IPS DF 4.7 (cell line): ENCODE data around the gene ITGA2B.
"Not testable (repeated sequence)": the region's sequence is repeated elsewhere in the genome, so short reads cannot be mapped to it uniquely, and the experiment has no call there.

Source experiments
- DNase-seq: peaks from one replicate; pipeline ENCODE4 v3.0.0-alpha.2; 2013; ENCODE audit warnings: low spot score; ENCODE audit errors: extremely low read depth

The ITGA2B gene

DNA sequence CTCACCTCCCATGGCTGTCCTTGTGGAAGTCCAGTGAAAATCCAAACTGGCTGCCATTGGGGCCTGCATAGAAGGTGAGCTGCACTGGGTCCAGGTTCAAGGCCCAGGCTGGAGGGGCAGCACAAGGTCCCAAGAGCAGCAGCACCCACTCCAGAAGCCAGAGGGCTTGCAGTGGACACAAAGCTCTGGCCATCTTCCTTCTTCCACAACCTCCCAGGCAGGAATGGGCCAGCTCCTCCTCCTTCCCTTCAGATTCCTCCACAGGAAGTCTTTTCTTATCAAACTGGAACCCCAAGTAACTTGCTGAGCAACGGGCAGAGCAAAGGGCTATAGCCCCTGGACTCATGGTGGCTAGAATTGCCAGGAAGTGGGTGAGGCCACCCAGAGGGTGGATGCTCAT lies at the start of gene ITGA2B:
ITGA2B (minus strand) TSS at position 369 of the 400 bp plus-strand sequence; CDS start at position 193, 176 bp downstream.
- DNase-seq = no peak

DNA sequence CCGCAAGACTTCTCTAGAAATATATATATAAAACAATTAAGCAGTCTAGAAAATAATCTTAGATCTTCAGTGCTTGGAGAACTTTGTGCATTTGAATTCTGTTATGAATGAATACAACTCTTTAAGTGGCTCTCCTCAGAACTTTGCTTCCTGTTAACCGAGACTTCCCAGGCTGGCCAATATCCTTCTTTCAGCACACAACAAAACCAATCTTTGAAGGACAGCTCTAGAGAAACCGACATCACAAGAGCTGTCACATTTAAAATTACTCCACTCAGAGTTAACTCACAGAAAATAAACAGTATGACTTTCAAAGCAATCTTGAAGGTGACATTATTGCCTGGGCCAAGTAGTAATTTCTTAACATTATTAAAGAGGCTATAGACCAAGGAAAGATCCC lies 49.7 kb upstream of the ITGA2B start:
- DNase-seq = no peak

DNA sequence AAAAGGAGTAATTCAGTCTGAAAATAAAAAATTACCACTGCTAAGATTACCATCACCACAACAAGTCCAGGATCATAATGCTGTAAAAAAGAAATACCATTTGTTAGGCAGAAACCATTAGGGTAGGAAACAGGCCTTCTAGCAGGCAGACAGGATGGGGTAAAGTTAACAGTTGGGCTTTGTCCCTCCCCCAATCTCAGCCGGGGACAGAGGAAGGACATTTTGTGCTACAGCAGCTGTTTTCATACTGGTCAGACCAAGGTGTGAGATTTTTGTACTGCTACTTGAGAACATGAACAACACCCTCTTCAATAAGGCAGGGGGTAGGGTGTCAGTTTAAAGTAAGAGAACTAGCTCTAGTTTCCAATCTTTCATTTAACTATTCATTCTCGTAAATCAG lies 49.2 kb upstream of the ITGA2B start:
- DNase-seq = no peak

DNA sequence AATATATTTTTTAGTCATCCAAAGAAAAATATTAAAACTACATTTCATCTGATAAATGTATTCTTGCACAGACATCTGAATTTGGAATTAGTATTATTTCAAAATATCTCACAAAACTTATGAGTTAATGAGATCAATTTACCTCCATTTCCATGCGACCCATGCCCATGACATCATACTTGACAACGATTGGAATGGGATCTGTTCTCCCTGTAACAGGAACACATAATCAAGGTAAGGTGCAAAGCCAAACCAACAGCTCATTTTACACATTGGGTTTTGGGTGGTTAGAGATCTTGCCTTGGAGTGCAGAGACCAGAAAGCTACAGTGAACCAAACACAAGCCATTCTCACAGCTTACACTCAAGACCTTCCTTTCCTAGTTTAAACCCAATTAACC lies 46.9 kb upstream of the ITGA2B start:
- DNase-seq = no peak

DNA sequence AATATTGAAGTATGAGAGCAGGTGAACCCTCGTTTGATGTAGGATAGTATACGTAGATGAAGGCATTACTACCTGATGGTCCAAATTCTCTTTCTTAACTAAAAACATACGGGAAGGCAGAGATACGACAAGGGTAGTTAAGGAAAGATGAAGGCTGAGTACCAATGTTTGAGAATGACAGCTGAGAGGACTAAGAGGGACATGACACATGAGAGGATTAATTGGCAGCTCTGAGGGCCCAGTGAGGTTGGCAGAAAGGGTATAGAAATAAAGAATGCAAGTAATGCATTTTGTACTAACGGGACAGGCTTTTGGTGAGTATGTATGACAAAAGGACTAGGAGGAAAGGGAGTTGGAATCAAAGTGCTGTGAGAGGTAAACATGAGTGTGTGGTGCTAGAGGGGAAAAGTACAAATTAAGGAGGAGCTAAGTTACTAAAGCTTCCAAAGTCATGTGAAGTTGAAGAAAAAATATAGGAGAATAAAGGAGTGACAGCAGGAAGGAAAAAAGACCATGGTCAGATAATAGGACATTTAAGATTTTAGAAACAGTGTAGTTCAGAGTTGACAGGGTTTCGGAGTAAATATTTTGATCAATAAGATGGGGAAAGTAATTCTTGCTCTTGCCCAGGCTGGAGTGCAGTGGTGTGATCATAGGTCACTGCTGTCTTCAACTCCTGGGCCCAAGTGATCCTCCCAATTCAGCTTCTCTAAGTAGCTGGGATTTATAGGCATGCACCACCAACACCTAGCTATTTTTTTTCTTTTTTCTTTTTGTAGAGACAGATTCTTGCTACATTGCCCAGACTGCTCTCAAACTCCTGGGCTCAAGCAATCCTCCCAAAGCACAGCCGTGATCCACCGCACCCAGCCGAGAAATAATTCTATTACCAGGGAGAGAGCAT lies 43.1 kb upstream of the ITGA2B start:
- no peak for DNase-seq

DNA sequence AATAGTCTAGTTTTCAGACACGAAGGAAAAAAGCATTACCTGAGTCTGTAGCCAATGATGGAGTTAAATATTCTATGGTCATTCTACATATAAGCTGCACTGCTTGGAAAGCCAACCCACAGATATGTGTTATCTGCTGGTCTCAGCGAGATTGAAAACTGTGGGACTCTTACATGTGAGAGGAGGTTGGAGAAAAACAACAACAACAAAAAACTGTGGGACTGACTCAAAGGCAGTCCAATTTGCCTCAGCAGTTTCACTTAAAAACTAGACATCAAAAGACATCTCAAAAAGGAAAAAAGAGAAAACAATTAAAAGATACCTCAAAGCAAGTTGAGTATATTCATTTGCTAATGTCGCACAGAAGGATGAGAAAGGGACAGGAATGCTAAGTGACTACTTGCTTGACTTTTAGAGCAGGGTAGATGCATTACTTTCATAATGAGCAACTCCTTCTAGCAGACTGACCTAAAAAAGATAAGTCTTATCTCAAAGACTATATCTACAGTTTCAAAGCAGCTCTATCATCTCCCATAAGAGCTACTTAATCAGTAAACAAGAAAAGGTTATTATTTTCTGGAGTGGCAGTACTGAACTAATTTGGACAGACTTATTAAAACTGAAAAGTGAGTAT lies 35.5 kb upstream of the ITGA2B start:
- DNase-seq = no peak

DNA sequence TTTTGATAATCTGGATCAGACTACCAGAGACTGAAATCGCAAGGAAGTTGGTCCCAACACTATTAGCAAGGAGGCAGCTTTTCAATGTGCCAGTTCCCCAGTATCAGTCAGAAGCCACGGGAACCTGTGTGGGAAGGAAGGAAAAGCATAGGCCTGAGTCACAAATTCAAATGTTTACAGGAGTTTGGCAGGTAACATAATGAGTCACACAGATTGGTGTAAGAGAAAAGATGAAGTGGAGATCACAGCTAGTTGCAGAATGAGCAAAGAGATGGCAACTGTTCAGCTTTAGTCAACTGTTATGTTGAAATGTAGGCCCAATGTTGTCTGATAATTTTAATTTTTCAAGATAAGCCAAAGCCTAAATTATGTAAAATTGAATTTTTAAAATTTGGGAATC lies 28.1 kb upstream of the ITGA2B start:
- DNase-seq = no peak

DNA sequence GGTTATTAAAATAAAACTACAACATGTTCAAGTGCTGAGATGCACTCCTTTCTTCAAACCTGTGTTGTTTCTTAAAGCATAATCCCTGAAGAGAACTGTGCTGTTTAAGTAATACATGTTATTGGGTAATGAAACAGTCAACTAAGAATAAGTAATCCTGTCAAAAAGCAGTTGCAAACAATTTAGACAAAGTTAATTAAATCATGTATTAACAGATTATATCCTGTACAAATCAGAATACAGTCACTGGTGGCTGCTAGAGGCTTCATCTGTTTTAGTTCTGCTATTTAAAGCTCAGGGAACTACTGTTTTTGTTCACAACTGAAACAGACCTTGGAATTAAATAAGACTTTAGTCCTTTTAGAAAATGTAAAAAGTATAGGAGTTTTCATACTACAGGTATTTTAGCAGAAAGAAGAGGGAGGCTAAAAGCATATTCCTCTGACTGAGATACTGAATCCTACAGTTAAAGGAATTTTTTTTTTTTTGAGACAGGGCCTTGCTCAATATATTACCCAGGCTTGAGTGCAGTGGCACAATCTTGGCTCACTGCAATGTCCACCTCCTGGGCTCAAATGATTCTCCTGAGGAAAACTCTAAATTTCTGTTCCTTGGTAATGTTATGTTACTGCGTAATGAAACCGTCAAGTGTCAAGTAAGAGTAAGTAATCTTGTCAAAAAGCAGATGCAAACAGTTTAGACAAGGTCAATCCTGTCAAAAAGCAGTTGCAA lies 27.3 kb upstream of the ITGA2B start:
- no peak for DNase-seq

DNA sequence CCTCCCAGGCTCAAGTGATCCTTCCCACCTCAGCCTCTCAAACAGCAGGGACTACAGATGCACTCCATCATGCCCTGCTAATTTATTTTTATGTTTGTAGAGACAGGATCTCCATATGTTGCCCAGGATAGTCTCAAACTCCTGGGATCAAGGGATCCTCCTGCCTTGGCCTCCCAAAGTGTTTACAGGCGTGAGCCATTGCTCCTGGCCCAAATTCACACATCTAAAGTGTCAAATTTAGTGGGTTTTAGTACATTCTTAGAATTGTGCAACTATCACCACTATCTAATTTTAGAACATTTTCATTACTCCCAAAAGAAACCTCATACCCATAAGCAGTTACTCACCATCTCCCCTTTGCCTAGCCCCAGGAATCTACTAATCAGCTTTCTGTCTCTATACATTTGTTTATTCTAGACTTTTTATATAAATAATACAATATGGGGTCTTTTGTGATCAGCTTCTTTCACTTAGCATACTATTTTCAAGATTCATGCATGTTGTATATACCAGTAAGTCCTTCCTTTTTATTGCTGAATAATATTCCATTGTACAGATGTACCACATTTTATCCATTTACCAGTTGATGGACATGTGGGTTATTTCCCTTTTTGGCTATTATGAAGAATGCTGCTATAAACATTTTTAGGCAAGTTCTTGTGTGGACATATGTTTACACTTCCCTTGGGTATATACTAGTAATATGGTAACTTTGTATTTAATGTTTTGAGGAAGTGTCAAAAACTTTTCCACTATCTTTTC lies 25.1 kb upstream of the ITGA2B start:
- DNase-seq = no peak

DNA sequence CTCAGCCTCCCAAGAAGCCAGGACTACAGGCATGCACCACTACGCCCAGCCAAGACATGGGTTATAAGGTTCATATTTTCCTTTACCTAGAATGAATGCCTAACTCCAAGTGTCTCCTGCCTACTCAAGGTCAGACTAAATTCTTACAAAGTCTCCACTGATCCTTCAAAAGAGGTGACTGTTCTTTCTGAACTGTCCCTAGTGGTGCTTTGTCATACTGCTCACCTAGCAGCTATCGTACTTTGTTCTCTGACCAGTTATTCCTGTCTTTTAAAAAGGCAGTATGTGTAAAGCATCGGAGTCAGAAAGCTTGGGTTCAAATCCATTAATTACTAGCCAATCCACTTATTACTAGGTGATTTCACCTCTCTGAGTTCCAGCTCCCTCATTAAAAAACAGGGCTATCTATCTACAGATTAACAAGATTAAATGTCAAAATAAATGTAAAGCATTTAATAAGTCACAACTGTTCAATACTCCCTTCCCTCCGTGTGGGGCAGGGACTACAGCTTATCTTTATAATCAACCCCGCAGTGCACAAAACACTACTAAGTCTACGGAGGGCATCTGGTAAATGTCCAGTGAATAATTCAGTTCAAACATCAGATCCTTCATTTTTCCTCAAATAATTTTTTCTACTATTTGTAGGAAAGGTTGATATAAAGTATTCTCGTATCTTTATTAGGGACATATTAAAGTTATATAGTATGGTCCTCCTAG lies 20.0 kb upstream of the ITGA2B start:
- no peak for DNase-seq

DNA sequence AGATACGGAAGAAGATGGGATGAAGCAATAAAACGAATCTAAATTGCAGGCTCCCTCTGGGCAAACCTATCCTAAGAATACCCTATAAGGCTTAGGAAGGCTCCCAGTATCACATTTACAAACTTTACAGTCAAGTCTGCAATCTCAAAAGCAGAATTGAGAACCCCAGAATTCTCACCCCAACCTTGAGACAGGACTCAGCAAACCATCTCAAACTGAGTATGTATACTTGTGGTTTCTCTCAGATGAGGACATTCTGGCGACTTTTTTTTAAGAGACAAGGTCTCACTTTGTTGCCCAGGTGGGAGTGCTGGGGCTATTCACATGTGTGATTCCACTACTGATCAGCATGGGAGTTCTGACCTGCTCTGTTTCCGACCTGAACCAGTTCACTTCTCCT lies 19.3 kb upstream of the ITGA2B start:
- DNase-seq = no peak

DNA sequence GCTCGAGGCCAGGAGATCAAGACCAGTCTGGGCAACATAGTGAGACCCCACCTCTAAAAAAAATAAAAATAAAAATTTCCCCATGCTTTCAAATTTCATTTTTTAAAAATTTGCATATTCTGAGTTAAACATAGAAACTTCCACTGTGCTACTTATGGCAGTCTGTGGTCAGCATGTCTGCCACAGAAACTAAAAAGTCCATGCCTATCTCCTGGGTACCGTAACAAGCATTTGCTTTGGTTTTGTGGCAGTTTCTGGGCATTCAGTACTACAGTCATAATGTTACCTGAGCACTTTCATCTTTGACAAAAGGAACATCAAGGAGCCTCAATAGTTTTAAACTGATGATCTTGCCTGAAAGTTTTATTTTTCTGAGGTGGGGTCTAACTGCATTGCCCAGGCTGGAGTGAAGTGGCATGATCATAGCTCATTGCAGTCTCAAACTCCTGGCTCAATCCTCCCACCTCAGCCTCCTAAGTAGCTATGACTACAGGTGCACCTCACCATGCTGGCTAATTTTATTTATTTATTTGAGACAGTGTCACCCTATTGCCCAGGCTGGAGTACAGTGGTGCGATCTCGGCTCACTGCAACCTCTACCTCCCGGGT lies 13.2 kb upstream of the ITGA2B start:
- DNase-seq = no peak

DNA sequence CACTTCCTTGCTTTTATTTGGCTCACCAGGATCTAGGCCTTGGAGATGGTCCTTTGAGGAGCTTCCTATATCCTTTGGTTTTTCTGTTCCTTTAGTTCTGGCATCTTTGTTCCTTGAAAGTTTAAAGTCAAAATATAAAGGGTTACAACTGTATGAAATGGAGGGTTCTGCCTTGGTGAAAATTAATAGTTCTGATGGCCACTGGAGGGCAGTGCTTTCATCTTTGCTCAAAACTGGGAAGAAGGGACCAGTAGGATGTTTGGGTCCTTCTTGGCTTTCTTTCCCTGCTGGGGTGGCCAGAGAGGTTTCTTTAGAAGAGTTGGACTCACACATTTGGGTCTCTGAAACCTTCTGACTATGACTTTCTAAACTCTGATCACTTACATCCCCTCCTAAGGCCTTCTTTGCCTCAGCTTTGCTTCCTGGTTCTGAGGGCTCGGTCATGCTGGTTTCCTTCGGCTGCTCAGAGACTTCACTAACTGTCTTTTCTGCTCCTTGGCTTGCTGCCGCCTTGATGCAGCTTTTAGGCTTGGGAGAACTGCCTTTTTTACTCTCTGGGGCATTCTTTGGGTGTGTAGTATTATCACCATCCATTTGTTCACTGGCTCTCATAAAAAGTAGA lies 10.9 kb upstream of the ITGA2B start:
- no peak for DNase-seq

DNA sequence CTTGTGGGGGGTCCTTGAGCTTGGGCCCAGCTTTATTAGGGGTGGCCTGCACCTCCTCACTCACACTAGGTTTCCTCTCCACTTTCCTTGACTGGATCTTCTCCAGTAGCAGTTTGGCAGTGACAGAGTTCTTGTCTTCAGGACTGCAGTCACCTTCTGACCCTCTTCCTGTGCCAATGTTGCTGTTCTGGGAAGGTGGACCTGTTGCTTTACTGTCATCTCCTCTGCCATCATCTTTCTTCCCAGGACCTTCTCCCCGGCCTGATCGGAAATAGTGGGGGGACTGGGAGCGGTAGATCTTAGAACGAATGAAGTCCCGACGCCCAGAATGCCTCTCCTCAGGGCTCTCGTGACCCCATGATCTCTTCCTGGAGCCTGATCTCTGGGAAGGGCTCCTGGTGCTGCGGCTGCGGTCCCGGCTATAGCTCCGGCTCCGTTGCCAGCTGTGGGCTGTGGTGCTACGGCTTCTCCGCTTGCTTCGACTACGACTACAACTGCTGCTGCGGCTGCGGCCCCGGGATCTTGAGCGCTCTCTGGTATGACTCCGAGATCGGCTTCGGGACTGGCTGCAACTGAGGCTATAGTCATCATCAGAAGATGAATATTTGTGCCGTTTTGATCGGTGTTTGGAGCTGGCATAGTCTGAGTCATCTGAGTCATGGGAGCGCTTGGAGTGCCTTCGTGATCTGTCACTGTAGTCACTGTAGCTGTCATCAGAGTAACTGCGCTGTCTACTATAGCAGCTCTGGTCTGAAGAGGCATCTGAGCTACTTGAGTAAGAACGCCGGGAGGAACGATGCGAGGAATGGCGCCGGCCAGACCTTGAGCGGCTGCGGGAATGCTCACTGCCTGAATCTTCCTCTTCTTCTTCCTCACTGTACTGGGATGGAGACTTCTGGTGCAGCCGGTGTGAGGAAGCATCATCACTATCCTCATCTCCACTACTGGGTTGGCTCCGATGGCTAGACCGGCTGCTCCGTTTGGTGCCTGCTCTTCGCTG lies 9.5 kb upstream of the ITGA2B start:
- no peak for DNase-seq

DNA sequence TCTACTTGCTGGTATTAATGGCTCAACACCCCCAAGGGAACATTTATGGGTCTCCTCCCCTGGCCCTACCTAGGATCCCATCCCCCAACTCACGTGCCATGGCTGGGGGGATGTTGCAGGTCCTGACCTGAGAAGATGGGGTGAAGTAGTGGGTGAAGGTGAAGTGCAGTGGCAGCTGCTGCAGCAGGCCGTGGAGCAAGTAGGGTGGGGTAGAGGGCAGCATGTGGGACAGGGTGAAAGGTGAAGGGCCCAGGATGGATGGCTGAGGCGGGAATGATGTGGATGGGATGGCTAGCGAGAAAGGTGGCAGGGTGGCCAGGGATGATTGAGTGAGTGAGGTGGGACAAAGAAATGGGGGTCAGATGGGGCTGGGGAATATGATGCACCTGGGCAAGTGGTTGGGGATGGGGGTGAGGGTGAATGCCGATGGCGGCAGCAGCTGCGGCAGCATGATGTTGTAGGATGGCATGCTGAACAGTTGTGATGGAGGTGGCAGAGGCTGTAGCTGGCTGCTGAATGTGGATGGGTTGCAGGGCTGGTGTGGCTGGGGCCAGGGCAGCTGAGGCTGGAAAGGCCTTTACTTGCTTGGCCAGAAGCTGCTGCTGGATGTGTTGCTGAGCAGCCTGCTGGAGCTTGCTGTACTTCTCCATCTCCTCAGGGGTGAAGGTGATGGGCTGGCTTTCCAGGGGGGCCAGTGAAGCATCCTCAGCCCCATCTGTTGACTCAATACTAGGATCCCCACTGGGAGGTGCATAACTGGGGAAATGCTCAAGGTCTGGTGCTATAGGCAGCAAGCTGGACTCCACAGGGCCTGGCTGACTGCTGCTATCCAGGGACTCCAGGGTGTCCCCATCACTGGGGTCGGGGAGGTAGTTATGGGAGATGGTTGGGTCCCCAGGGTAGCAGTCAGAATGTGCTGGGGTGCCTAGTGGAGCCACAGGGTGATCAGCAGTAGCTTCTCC lies 8.3 kb upstream of the ITGA2B start:
- no peak for DNase-seq

DNA sequence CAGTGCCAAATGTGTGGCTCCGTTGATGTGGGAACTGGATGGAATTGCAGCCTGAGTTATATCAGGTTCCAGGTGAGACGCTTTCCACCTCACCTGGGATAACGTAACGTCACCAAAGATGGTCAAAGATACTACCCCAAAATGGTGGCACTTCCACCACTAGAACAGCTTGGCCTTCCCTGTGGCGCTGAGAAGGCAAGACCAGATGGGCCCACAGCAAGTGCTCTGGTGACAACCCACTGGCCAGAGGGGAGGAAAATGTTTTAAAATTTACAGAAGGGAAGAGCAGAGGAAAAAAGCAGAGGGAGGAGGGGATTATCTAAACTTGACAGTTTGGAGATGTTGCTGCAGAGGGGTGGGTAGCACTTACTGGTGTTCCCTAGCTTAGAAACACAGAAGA lies 7.5 kb upstream of the ITGA2B start:
- no peak for DNase-seq

DNA sequence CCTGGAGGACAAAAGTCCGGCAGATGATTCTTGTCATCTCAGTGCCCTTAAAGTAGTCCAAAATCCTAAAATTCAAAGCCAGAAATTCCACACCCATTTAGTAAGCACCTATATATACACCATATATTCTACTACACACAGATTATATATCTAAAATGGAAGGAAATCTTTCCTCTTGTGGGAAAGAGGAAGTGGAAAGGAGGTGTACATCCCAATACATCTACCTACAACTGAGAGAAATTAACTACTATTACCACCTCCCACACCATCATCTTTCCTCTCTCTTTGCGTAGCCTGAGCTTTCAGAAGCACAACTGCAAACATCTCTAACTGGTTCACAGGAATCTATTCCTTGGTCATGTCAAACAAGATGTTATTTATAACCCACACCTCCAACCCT lies 5.4 kb upstream of the ITGA2B start:
- DNase-seq = no peak

DNA sequence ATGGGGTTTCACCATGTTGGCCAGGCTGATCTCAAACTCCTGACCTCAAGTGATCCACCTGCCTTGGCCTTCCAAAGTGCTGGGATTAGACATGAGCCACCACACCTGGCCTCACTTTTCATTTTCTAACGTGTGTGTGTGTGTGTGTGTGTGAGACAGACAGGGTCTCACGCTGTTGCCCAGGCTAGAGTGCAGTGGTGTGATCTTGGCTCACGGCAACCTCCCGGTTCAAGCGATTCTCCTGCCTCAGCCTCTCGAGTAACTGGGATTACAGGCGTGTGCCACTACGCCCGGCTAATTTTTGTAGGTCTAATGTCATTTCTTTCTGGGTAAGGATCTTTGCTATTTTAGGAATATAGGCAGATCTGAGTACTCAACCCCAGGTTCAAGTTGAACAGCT lies 4.7 kb upstream of the ITGA2B start:
- not testable (repeated sequence) for DNase-seq
